ENCODE data around the gene KCNE1.
"Not testable (repeated sequence)": the region's sequence is repeated elsewhere in the genome, so short reads cannot be mapped to it uniquely, and the experiment has no call there.

KCNE1 gene

DNA sequence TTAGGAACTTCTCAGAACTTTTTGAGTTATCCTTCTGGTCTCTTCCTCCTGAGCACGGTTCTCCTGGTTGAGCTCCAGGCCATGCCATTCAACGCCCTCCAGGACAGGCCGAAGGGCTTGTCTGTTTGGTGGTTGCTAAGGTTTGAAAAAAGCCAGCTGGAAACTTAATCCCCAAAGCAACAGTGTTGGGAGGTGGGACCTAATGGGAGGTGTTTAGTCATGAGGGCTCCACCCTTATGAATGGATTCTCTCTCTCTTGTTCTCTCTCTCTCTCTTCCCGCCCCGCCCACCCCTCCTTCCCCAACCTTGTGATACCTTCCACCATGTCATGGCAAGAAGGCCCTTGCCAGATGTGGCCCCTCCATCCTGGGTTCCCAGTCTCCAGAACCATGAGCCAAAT lies 829 bp downstream of the KCNE1 start:
- no peak for DNase-seq (ENCODE audit: low spot score)

DNA sequence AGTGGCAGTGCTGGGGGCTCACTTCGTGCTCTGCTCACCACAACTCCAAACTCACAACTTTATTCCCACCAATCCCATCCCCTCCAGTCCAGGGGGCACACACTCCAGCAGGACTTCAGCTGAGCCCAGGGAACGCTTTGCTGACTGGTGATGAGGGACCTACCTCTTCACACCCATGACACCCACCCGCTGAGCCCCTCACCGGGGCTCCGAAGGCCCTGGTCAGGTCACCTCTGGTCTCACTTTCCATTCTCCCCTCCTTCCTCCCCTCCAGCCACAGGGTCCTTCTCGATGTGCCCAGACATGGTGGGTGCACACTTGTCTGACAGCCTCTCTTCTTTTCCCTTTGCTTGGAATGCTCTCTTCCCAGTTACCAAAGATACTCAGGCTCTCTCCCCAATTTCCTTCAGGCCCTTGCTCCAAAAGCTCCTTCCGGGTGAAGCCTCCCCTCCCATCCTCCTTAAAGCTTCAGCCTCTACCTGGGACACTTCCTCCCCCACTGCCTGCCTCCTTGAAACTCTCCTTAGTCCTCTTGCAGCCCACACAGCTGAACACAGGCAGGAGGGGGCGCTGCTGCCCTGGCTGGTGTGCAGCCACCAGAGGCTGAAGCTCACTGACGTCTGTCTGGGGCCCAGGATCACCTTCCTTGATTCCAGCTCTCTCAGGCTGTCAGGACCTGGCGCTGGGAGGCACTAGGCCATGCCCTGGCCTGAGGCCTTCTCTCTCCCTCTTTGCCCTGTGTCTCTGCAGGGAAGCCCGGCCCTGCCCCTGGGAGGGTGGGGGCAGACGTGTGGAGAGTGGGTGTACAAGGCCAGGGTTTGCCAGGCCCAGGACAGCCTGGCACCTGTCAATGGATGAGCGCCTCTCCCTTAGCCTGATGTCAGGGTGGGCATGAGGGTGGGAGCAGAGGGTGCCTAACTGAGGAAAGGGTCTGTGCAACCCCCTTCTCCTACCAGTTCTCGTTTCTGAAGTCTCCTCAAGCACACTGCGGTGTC lies 1.6 kb downstream of the KCNE1 start:
- peak; percentile 82 for DNase-seq (ENCODE audit: low spot score)

DNA sequence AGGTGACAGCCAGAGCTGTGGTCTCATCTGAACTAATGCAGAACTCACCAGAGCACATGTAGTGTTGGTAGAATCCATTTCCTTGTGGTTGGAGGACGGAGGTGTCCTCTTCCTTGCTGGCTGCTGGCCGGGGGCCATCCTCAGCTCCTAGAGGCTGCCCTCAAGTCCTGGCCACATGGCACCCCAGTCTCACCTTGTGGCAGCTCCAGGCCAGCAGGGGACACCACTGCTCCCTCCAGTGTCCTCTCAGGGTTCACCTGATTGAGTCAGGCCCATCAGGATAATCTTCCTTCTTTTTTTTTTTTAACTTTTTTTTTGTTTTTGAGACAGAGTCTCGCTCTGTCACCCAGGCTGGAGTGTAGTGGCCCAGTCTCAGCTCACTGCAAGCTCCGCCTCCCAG lies 2.9 kb downstream of the KCNE1 start:
- DNase-seq (ENCODE audit: low spot score) = no peak

DNA sequence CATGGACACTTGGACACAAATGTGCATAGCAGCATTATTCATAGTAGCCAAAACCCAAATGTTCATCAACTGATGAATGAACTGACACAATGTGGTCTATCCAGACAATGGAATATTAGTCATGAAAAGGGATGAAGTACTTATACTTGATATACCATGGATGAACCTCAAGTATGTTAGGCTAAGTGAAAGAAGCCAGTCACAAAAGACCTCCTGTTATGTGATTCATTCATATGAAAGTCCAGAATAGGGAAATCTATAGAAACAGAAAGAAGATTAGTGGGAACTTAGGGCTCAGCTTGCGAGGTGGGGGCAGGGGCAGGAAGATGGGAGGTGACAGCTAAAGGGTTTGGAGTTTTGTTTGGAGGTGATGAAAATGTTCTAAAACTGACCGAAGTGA lies 7.4 kb downstream of the KCNE1 start:
- DNase-seq (ENCODE audit: low spot score) = no peak

DNA sequence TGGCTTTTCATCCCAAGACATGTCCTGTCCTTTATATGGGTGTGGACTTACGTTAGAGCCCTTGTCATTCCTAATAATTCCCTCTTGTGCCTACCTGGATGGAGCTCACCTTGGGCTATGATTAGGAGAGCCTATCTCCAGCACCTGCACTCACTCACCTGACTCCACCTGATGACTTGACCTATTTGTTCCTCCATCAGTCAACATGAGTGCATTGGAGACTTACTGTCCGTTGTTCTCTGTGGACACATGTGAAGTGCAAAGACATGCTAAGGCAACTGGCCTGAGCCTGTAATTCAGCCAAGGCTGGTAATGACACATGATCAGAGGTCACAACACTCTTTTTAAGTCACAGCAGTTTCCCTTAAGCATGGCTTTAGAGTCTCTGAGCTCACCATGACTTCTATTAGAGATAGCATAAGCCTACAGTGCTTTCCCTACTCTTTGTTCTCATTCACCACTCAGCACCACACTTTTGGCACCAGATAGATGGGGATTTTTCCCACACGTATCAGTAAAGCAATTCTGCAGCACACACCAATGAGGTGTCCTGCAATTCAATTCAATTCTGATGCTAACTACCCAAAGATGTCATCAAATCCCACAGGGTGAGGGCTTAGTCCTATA lies 9.4 kb downstream of the KCNE1 start:
- no peak for DNase-seq (ENCODE audit: low spot score)

DNA sequence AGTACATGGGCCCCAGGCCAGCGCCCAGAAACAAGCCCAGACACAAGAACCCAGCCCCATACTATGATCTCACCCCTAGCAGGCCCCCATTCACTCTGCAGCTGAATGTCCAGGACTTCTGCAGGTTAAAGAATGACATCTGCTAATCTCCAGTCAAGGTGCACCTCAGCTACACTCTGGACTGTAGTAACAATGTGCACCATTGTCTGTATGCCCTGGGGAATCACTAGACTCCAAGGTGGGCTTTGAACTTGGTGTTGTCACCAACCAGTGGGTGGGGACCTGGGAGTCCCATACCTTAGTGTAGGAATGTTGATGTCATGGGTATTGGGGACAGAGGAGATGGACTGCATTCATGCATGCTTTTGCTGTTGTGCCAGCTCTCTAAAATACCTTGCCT lies 10.3 kb downstream of the KCNE1 start:
- no peak for DNase-seq (ENCODE audit: low spot score)

DNA sequence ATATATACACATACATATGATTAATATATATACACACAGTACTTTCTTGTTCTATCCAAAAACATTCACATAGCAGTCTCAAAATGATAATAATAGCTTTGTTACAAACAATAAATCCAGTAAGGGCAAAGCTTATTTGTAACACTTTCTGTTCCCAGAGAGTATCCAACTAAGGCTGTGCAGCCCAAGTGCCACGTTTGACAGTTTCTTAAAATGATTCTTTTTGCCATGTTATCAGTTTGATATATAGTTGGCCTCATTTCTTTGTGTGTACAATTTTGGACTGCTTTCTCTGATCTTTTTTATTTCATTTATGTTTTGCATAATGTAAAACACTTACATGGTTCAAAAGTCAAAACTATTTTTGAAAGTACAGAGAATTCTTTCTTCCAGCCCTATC lies 11.8 kb downstream of the KCNE1 start:
- DNase-seq (ENCODE audit: low spot score) = no peak

DNA sequence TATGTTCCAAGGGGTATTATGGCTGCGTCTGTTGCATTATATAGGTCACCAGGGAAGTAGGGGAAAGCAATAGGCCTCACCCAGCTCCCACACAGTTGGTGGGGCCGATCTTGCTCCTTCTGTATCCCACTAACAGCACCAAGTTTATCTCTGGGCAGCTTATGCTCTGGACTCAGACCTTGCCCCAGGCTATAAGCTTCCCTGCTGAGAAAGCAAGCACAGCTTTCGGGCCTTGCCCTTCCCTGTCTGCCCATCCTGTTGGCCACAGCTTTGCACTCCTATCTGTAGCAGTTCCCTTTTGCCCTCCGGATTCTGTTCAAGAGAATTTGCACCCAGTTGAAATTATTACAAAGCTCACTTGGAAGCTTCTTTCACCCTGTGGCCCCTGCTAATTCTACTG lies 12.9 kb downstream of the KCNE1 start:
- DNase-seq (ENCODE audit: low spot score) = no peak

DNA sequence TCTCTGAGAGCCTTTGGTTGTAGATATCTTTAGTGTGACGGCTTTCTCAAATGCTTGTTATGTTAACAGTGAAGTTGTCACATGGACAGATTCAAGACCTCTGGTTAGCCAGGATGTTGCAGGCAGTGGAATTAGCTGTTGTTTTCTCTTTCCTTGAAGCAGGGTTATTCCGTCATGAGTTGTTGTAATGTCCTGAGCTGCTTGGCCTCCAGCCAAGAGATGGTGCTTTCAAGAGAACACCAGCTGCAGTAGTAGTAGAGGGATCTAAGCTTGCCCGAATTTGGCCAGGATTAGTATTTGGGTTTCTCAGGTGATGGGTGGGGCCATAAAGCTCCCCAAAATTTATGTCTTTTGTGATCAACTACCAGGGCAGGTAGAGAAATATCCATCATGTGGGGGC lies 13.4 kb downstream of the KCNE1 start:
- DNase-seq (ENCODE audit: low spot score) = no peak

DNA sequence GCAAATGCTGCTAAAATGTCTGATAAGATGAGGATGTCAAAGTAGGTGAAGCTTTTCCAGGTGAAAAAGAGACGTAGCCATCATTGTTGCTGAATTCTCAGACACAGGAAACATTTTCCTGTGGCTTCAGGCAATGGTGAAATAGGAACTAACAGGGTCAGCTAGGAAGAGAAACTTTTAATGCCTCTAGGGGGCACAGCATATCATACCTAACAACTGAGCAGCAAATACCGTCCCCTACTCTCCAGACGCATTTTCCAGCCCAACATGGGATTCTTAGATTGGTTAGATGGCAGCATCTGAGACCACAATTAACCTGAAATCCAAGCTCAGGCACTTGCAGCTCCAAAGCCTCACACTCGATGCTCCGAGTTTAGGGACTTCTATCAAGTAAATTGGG lies 28.2 kb downstream of the KCNE1 start:
- not testable (repeated sequence) for DNase-seq (ENCODE audit: low spot score)

DNA sequence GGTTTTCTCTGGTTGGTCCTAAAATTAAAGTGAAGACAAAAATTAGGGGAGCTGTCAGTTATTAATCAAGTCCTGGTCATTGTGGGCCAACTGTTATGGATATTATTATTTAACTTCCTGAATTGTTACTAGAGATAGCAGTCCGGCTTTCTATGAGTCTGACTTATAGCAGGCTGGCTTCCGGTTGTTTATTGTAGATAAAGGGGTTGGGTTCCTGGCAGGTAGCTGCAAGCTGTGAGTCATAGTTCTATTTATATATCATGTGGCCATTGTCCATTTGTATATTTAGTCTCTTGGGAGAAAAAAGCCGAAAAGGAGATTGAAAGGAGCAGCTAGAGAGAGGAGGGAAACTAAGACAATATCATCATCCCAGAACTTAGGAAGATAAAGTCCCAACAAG lies 28.6 kb downstream of the KCNE1 start:
- DNase-seq (ENCODE audit: low spot score) = not testable (repeated sequence)

DNA sequence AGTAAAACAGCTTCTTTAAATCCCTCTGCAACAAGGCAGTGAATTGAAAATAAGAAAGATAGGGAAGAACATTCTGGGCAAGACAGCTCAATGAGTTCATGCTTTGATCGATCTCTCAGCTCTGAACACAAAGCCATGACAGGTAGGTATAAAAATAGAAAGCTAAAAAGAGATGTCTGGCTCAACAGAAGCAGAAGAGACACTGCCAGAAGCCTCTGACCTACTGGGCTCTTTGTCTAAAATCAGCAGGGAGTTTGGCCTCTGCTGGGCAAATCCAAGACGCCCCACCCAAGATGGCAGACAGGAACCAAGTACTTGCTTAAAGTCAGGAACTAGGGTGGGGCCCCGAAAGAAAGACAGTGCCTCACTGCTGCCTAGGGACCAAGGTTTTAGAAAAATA lies 44.7 kb downstream of the KCNE1 start:
- DNase-seq (ENCODE audit: low spot score) = not testable (repeated sequence)

DNA sequence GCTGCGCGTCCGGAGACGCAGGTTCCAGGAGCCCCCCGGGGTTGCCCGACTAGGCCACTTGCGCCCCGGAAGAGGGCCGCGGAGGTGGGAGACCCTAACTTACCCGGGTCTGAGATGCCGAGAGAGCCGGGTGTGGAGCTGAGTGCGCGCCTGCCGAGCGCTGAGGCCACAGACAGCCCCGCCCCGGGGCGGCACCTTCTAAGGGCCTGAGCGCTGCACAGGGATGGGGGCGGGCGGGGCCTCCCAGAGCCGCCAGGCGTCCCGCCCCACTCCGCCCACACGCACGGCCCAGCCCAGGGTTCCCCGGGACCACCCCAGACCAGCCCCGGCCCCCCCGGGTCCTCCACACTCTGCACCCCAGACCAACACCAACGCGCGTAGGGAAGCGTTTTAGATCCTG lies 52.6 kb downstream of the KCNE1 start:
- DNase-seq (ENCODE audit: low spot score) = not testable (repeated sequence)

DNA sequence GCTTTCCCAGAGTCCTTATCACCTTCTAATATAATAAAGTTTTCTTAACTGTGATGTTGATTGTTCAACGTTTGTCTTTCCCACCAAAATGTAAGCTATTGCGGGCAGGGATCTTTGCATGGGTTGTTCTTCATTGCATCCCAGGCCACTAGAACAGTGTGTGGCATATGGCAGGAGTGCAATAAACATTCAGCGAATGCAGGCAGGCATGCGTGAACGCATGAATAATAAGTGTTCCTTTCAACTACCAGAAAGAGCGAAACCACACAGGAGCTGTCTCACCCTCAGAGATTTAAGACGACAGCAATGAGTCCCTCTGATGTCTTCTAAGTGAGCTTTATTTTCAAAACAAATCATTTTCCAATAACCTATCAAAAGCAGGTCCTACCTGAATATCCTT lies 53.7 kb downstream of the KCNE1 start:
- DNase-seq (ENCODE audit: low spot score) = not testable (repeated sequence)

DNA sequence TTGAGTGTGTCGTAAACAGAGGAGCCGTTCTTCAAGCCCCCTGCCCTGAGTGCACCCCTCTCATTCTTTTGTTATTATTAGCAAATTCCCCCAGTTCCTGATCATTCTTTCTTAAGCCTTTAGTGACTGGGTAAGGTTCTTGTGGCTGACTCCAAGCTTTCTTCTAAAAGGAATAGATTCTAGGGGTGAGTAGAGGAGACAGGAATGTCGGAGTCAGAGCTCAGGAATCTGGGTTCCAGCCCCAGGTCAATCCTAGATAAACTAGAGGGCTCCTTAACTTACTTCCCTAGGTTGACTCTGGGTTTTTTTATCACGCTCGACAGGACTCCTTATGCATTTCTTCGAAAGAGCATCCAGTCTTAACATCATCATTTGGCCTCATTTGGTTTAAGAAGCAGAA lies 55.8 kb downstream of the KCNE1 start:
- not testable (repeated sequence) for DNase-seq (ENCODE audit: low spot score)

DNA sequence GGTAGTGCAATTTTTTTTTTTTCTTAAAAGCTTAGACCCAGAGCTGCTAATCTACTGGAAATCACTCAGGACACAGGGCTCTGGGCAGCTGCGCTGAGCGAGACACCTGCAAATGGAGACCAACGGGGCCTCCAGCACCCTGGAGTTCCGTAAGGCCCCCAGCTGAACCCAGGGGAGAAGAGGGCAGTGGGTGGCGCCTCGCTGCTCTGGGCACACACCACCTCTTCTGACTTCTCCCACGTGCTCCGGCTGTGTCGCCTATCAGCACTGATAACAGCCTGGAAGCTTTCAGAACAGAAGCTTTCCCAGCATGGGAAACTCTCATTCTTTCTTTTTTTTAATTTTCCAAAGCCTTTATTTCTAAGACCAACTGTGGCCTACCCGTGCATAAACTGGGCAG lies 56.4 kb downstream of the KCNE1 start:
- DNase-seq (ENCODE audit: low spot score) = not testable (repeated sequence)

DNA sequence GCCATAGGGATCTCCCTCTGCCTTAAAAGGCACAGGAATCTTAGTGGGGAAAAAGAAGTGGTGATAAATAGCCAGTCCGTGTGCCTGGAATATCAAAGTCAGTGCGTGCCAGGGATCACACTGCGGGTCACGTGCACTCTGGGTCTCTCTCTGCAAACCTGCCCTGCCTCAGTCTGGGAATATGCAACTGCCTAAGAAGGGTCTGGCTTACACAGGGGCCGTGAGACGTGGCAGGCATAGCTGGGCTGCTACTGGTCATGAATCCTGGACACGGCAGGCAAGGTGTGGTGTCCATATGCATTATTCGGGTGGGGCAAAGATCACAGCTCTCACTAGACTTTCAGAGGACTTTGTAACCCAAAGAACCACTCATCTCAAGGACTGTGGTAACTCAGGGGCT lies 65.0 kb downstream of the KCNE1 start:
- DNase-seq (ENCODE audit: low spot score) = not testable (repeated sequence)

DNA sequence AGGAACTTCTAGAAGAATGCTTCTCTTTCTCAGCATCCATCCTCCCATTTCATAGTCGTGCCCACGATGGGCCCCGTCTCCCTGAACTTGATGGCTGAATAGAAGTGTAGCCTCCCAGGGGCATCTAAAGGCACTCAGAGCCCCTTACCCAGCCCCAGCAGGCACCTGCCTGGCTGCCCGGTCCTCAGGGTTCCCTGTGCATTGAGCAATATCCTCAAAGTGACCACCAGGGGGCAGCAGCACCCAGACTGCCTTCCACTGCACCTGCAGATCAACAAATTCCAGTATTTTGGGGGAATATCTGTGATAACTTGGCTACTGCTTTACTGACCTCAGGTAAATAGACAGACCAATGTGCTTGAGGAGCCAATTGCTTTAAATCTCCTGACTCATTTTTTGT lies 68.5 kb downstream of the KCNE1 start:
- DNase-seq (ENCODE audit: low spot score) = not testable (repeated sequence)

DNA sequence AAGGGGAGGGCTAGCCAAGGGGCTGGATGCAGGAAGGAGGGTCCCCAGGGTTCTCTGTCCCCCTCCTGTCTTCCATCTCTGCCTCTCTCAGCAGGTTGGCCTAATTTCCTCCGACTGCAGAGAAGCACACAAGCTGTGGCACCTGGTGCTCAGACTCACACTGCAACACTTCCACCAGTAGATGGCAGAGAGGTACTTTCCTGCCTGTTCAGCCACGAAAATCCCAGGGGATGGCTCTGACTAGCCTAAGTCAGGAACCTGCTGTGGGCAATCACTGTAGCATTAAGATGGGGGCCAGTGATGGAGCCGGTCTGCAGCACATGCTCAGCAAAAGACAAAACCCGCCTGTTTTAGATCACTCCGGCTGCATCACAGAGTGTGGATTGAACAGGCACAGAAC lies 82.3 kb downstream of the KCNE1 start:
- DNase-seq (ENCODE audit: low spot score) = not testable (repeated sequence)

DNA sequence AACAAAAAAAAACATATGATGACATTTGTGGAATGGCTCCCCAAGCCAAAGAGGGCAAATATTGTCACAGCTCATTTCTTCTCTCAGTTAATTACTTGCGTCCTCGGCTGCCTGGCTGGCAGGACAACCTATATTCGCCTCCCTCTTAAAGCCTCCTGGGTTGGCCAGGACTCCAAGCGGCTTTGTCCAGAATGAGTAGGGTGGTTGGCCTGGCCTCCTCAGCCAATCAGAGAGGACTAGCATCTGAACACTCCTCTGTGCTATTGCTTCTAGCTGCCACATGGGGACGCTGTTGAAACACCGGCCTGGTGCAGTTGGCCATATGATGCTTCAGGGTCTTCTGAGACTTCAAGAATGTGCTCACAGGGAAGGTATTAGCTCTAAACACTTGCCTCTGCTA lies 83.6 kb downstream of the KCNE1 start:
- DNase-seq (ENCODE audit: low spot score) = not testable (repeated sequence)

DNA sequence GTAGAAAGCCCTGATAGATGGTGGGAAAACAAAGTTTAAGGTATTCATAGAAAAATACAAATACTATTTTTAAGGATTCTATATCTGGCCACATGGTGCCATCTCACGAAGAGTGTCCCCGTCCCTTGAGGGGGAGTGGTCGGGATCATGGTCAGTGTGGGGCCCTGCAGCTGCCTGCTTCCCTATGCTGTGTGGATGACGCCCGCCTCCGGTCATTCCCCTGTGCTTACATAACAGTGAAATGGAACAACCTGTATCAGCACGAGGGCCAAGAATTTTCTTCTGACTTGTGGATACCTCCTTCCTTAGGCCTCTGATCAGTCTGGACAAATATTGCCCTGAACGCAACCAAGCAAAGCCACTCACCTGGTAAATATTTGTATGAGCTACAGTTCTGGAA lies 84.7 kb downstream of the KCNE1 start:
- not testable (repeated sequence) for DNase-seq (ENCODE audit: low spot score)

DNA sequence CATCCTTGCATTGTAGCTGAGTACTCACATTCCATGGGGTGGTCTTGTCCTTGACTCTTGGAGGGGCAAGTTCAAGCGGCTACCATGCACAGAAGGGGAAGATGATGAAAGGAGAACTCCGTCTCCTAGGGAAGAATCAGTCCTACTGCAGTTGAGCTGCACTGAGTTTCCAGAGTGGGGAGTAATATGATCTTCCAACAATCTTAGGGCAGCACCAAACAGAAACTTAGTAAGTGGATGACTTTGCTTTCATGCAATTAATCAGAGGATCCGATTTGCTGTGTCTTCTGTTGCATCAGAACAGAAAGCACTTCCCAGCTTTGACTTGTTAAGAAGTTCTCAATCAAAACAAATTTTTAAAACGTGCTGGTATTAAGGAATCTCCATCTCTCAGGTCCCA lies 88.2 kb downstream of the KCNE1 start, which contains the start of gene SMIM34:
SMIM34 (minus strand) TSS at position 147 of the 400 bp plus-strand sequence; CDS start at position 35, 112 bp downstream.
- DNase-seq (ENCODE audit: low spot score) = not testable (repeated sequence)

DNA sequence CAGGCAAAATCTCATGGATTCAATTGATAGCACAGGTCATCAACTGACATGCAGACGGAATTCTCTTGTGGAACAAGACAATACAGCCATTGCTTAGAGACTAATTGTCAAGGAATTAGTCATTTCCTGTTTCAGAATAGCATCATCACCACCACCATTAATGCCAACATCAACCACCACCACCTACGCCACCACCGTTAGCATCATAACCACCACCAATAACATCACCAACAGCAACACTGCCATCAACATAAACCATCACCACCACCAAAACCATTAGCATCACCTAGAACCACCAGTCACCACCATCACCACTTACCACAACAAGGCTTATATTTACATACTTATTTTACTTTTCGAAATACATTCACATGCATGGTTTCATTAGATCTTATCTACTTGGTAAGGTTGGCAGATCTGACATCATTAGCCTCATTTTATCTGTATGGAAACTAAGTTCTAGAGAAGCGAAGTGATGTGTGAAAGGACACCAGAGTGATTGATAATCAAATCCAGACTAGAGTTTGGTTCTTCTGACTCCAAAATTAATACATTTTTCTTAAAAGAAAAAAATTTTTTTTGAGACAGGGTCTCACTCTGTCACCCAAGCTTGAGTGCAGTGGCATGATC lies 94.4 kb downstream of the KCNE1 start:
- DNase-seq (ENCODE audit: low spot score) = not testable (repeated sequence)

Measured in iPS-NIHi11 (cell line).